ENCODE results near the gene DAW1.

DNA sequence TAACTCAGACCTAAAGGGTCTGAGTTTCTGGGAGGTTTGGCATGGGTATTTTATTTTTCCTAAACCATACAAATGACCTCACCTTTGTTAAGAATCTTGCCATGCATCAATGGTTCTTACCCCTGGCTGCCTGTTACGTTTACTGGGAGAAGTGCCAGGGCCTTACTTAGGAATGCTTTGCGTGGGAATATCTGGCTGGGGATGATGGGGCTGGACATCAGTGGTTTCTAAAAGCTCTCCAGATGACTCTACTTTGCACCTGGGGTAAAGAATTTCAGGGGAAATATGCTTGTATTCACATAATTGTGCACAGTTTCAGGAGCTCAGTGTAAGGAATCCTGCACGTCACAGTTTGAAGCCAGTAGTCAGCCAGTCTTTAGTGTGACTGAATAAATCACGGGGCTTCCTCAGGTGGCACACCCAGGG, 18.2 kb upstream of the DAW1 start:
- TF ChIP-seq, protein P1, sequence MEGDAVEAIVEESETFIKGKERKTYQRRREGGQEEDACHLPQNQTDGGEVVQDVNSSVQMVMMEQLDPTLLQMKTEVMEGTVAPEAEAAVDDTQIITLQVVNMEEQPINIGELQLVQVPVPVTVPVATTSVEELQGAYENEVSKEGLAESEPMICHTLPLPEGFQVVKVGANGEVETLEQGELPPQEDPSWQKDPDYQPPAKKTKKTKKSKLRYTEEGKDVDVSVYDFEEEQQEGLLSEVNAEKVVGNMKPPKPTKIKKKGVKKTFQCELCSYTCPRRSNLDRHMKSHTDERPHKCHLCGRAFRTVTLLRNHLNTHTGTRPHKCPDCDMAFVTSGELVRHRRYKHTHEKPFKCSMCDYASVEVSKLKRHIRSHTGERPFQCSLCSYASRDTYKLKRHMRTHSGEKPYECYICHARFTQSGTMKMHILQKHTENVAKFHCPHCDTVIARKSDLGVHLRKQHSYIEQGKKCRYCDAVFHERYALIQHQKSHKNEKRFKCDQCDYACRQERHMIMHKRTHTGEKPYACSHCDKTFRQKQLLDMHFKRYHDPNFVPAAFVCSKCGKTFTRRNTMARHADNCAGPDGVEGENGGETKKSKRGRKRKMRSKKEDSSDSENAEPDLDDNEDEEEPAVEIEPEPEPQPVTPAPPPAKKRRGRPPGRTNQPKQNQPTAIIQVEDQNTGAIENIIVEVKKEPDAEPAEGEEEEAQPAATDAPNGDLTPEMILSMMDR (conservative IDR thresholded peaks at IDR 0.05; ENCODE audit: low read depth, low read length): no peak
- TF ChIP-seq EZH2 (IDR thresholded peaks at IDR 0.05; ENCODE audit: low read length, unreplicated experiment): no peak
- TF ChIP-seq EZH2phosphoT487 (IDR thresholded peaks at IDR 0.05; ENCODE audit: borderline replicate concordance, low read length): no peak

Data from PC-3 (cell line).